ENCODE results near the gene CDH12.

DNA sequence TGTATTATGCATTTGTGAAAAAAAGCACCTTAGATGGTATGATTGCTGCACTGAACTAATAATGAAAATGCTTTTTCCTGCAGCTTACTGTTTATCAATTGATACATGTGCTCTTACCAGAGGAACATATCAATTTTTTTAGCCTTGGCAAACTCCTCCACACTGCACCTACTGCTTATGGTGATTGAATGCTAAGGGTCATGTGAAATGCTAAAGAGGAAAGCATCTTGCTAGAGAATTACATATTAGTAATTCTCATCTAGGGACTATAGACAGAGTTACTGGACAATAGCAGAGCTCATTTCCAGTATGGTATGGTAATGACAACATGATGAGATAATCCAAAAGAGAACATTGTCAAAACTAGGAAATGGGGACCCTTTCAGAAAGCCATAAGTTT, 817.1 kb downstream of the CDH12 start:
- TF ChIP-seq EZH2 (IDR thresholded peaks at IDR 0.05; ENCODE audit: borderline replicate concordance, low read depth, low read length, severe bottlenecking) (no peak), CTCF (IDR thresholded peaks at IDR 0.05; ENCODE audit: extremely low read depth in 1 of 2, insufficient read depth in 1 of 2, low read depth in 1 of 2, low read length in 2 of 2) (no peak), POLR2AphosphoS5 (IDR thresholded peaks at IDR 0.05; ENCODE audit: insufficient read depth, low read depth, low read length) (no peak), POLR2A (IDR thresholded peaks at IDR 0.05; ENCODE audit: low read depth, low read length) (no peak), MYC (IDR thresholded peaks at IDR 0.05; ENCODE audit: low read depth, low read length) (no peak), GATA2 (IDR thresholded peaks at IDR 0.05; ENCODE audit: insufficient read depth, insufficient read length, low read depth, low read length) (no peak)
- TF ChIP-seq, protein P1, sequence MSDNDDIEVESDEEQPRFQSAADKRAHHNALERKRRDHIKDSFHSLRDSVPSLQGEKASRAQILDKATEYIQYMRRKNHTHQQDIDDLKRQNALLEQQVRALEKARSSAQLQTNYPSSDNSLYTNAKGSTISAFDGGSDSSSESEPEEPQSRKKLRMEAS (IDR thresholded peaks at IDR 0.05; ENCODE audit: insufficient read depth, insufficient read length): no peak

Measured in endothelial cell of umbilical vein (primary cell).